Sigmoid colon (tissue), 4 donors: ENCODE results near the gene GRAP.
"Not testable (repeated sequence)": the region's sequence is repeated elsewhere in the genome, so short reads cannot be mapped to it uniquely, and the experiment has no call there.

ENCODE experiments used
- CTCF ChIP-seq, 4 experiments: fragments of 450-650 bp in 3 of 4; fragments of 200-600 bp in 1 of 4; IDR thresholded peaks; one replicate each; pipeline ENCODE4 v1.5.1; 2016 to 2019; ENCODE audit warnings: antibody characterized with exemption in 4 of 4, mild to moderate bottlenecking in 3 of 4, moderate library complexity in 2 of 4
- POLR2A ChIP-seq, 2 donors: fragments of 450-650 bp; IDR thresholded peaks; one replicate each; pipeline ENCODE4 v1.6.1; 2016; ENCODE audit warnings: antibody characterized with exemption in 2 of 2, mild to moderate bottlenecking in 2 of 2, moderate library complexity in 2 of 2
- POLR2AphosphoS5 ChIP-seq, 4 donors: sonication (generic); formaldehyde crosslinking; IDR thresholded peaks; one replicate each; pipeline ENCODE4 v1.6.1; 2017; ENCODE audit warnings: antibody characterized with exemption in 4 of 4

GRCh38 chr17:19062009-19062717 is 15.4 kb upstream of the GRAP start:
- peak in 3 of 4 donors; percentile 28 to 75 (median 61) for TF ChIP-seq POLR2AphosphoS5 (IDR thresholded peaks at IDR 0.05)
- not testable (repeated sequence) for TF ChIP-seq CTCF, POLR2A (IDR thresholded peaks at IDR 0.05)
